KBM-7 (cell line): Measurements from ENCODE around the gene ALS2CL.

Experiments
- DNase-seq: peaks from one replicate; pipeline ENCODE4 v3.0.0-alpha.2; 2015
- in situ Hi-C: fragments of 300-500 bp; cut with MboI; formaldehyde crosslinking; loops from 2 replicates; pipeline ENCODE4 v1.14.3; 2020; ENCODE audit warnings: low sequenced_read_pairs, low pct_unique_long_range_greater_than_20kb, mixed read lengths

ALS2CL gene

GRCh38 chr3:46716461-46717441 lies 23.3 kb upstream of the ALS2CL start:
- in situ Hi-C loops, result loop anchor here (10.0 to 25.0 kb wide), 2 partner anchors 188 to 646 kb away; no protein-coding TSS in a partner anchor
- no peak for DNase-seq

GRCh38 chr3:46715507-46716175 lies 22.2 kb upstream of the ALS2CL start:
- no peak for DNase-seq
- in situ Hi-C loops, result loop anchor here (10.0 to 25.0 kb wide), 2 partner anchors 189 to 647 kb away; no protein-coding TSS in a partner anchor

- in situ Hi-C loops, result loop anchor here (10.0 to 25.0 kb wide), 2 partner anchors 190 to 647 kb away; no protein-coding TSS in a partner anchor
- no peak for DNase-seq
These were observed 21.4 kb upstream of the ALS2CL start for GRCh38 chr3:46714728-46715506.

GRCh38 chr3:46713898-46714552 lies 20.5 kb upstream of the ALS2CL start:
- in situ Hi-C loops, result loop anchor here (10.0 to 25.0 kb wide), 2 partner anchors 191 to 648 kb away; no protein-coding TSS in a partner anchor
- DNase-seq, result no peak

GRCh38 chr3:46713050-46713897 lies 19.8 kb upstream of the ALS2CL start:
- in situ Hi-C loops, result loop anchor here (10.0 to 25.0 kb wide), 2 partner anchors 192 to 649 kb away; no protein-coding TSS in a partner anchor
- DNase-seq, result no peak

- in situ Hi-C loops, result loop anchor here (10.0 to 25.0 kb wide), 2 partner anchors 192 to 650 kb away; no protein-coding TSS in a partner anchor
- DNase-seq, result no peak
These were observed 18.9 kb upstream of the ALS2CL start for GRCh38 chr3:46712191-46713049.

GRCh38 chr3:46711760-46712159 lies 18.3 kb upstream of the ALS2CL start:
- DNase-seq, result no peak
- in situ Hi-C loops, result loop anchor here (10.0 to 25.0 kb wide), 2 partner anchors 193 to 651 kb away; no protein-coding TSS in a partner anchor

GRCh38 chr3:46711305-46711704 lies 17.8 kb upstream of the ALS2CL start:
- in situ Hi-C loops, result loop anchor here (10.0 to 25.0 kb wide), 2 partner anchors 193 to 651 kb away; no protein-coding TSS in a partner anchor
- DNase-seq, result no peak

GRCh38 chr3:46710671-46711295 lies 17.3 kb upstream of the ALS2CL start:
- no peak for DNase-seq
- in situ Hi-C loops, result loop anchor here (10.0 to 25.0 kb wide), 2 partner anchors 194 to 652 kb away; no protein-coding TSS in a partner anchor

- in situ Hi-C loops, result loop anchor here (10.0 to 25.0 kb wide), 2 partner anchors 195 to 652 kb away; no protein-coding TSS in a partner anchor
- DNase-seq, result no peak
These were observed 16.8 kb upstream of the ALS2CL start for GRCh38 chr3:46710229-46710628.

GRCh38 chr3:46709721-46710120 lies 16.2 kb upstream of the ALS2CL start:
- in situ Hi-C loops, result loop anchor here (10.0 to 25.0 kb wide), 2 partner anchors 195 to 653 kb away; no protein-coding TSS in a partner anchor
- DNase-seq, result no peak

GRCh38 chr3:46709157-46709654 lies 15.7 kb upstream of the ALS2CL start:
- DNase-seq, result no peak
- in situ Hi-C loops, result loop anchor here (25.0 kb wide), 1 partner anchor 653 kb away; no protein-coding TSS in a partner anchor

- no peak for DNase-seq
- in situ Hi-C loops, result loop anchor here (25.0 kb wide), 1 partner anchor 654 kb away; no protein-coding TSS in a partner anchor
These were observed 15.1 kb upstream of the ALS2CL start for GRCh38 chr3:46708401-46709156.

- DNase-seq, result no peak
- in situ Hi-C loops, result loop anchor here (25.0 kb wide), 1 partner anchor 655 kb away; no protein-coding TSS in a partner anchor
These were observed 14.1 kb upstream of the ALS2CL start for GRCh38 chr3:46707601-46708011.
